GF-D8 (cell line): ENCODE data around the gene LKAAEAR1.

Experiments used
- DNase-seq: peaks from one replicate; lab custom pipeline; 2025; lab: John Stamatoyannopoulos, UW

Gene LKAAEAR1

GRCh38 chr20:64037199-64037497 lies 47.0 kb downstream of the LKAAEAR1 start:
- DNase-seq: no peak

- DNase-seq: no peak
These were observed 47.6 kb downstream of the LKAAEAR1 start for GRCh38 chr20:64036346-64037198.

DNA sequence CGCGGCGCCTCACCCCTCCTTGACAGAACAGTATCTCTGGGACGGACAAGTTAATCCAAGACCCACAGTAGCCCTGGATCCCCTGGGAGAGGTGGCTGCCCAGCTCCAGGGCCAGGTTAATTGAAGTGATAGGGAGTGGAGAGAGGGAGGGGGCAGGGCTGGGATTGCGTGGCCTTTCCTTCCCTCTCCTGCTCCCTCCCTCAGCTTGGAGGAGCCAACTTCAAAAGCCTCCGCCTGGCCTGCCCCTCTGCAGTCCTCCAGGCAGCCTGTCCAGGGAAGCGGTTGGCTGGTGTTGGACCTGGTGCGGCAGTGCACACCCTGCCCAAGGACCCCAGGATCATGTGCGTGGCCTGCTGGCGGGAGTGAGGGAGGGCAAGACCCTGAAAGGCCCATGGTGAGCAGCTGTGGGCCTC lies 48.3 kb downstream of the LKAAEAR1 start, which contains the start of gene C20orf204:
TSS of gene C20orf204 (plus strand) at position 250 of the 413 bp plus-strand sequence. CDS start at position 392, 142 bp downstream.
- DNase-seq: no peak

DNA sequence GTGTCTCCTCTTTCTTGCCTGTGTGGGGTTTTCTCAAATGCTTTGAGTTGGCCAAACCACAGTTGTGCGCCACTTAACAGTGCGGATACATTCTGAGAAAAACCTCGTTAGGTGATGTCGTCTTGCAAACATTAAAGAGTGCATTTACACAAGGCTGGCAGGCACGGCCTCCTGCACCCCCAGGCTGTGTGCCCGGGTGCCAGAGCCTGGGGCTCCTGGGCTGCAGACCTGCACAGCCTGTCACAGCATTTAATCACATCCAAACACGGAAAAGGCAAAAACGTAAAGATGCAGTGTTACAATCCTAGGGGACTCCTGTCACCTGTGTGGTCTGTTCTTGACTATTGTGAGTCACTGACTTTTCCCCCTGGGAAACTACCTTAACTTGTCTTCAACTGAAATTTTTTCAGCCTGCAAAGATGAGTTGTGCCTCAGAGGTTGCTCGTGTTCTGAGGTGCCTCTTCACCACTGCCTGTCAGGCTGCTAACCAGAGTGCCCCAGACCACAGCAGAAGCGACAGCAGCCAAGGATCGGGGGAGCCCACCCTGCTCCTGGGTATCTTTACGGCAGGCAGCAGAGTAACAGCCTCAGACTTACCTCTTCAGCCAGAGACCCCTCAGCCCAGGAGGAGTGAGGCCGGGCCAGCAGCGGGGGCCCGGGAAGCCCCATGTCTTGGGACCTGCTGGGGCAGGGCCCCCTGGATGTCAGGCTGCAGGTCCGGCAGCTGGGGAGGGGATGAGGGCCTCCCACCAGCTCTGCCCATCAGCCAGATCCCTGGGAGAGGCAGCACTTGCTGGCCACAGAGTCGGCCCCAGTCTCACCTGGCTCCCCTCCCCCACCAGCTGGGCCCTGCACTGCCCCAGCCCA lies 48.9 kb downstream of the LKAAEAR1 start:
- DNase-seq: no peak

- no peak for DNase-seq
These were observed 50.2 kb downstream of the LKAAEAR1 start for GRCh38 chr20:64033981-64034493.
